AG09319 (cell line): ENCODE data around the gene SREBF2.

Experiments used
- DNase-seq: peaks from one replicate; pipeline ENCODE4 v3.0.0-alpha.2; 2010; ENCODE audit warnings: low read depth; ENCODE audit errors: extremely low read depth
- TF ChIP-seq, protein P1 (sequence below): IDR thresholded peaks from 2 replicates; pipeline ENCODE4 v1.5.1; 2011; ENCODE audit warnings: low read depth, mild to moderate bottlenecking, inconsistent platforms, low read length, moderate library complexity

SREBF2 gene

DNA sequence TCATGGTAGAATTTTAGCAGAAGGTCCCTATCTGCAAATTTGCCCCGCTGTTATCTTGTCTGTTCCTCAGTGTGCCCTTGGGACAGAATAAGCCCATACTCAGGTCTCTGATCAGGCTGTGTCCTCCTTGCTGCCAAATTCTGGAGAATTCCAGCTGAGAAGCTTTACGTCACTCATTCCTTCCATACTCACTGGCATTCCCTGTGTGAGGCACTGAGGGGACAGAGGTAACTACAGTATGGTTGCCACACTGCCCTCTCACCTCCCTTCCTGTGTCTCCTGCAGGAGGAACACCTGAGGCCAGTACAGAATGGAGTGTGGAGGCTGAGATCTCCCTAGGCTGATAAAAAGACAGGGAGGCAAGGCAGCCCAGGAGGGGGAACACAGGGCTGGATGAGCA, 50.5 kb downstream of the SREBF2 start:
- TF ChIP-seq, protein P1, sequence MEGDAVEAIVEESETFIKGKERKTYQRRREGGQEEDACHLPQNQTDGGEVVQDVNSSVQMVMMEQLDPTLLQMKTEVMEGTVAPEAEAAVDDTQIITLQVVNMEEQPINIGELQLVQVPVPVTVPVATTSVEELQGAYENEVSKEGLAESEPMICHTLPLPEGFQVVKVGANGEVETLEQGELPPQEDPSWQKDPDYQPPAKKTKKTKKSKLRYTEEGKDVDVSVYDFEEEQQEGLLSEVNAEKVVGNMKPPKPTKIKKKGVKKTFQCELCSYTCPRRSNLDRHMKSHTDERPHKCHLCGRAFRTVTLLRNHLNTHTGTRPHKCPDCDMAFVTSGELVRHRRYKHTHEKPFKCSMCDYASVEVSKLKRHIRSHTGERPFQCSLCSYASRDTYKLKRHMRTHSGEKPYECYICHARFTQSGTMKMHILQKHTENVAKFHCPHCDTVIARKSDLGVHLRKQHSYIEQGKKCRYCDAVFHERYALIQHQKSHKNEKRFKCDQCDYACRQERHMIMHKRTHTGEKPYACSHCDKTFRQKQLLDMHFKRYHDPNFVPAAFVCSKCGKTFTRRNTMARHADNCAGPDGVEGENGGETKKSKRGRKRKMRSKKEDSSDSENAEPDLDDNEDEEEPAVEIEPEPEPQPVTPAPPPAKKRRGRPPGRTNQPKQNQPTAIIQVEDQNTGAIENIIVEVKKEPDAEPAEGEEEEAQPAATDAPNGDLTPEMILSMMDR, result no peak
- no peak for DNase-seq

DNA sequence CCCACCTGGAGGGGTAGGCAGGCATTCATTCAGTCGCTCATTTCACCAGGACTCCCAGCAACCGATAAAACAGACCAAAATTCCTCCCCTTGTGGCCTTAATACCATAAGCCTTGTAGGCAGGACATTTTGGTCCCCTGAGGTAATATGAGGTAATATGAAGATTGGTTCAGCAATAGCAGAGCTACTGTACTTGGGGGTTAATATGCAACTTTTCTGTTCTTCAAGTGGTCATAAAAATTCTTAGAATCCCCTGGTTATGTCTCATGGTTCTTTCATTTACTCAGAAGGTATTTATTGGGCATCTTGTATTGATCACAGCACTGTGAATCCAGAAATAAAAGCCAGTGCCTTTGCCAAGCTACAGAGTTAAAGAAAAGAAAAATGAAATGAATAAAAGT, 52.2 kb downstream of the SREBF2 start:
- TF ChIP-seq, protein P1, result no peak
- DNase-seq, result no peak

DNA sequence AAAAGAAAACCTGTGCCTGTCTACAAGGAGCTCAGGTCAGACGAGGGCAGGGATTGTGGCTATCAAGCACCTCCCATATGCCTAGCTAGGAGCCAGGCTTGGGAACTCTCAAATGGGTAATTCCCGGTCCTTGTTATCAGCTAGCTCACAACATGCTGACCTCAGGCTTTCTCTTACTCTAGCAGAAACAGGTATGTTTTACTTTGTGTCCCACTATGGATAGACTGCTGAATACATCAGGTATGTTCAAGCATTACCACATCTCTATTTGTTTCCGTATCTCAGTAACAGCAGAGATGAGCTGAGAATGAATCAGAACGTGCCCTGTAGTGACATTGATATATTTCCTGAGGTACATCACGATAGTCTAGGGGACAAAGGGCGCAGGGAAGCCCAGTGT, 52.6 kb downstream of the SREBF2 start:
- DNase-seq, result no peak
- TF ChIP-seq, protein P1, result no peak

DNA sequence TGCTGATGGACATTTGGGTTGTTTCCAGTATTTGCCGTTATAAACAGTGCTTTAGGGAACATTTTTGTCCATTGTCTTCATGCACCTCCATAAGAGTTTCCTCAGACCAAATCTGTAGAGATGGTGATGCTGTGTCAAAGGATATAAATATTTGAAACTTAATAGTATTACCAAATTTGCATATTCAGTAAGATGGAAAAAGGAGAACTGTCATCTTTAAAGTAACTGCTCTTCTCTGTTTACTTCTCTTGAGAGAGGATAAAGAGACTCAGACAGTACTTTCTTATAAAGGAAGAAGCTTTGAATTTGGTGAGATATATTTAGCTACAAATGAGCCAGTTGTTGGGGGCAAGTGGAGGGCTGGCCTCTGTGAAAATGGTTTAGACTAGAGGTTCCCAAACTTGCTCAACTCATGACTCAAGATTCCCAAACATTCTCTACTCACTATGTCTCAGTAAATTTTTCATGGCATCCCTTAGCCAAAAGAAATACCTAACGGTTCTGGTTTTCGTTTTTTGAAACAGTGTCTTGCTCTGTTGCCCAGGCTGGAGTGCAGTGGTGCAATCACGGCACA, 55.8 kb downstream of the SREBF2 start:
- no peak for DNase-seq
- TF ChIP-seq, protein P1, result no peak

DNA sequence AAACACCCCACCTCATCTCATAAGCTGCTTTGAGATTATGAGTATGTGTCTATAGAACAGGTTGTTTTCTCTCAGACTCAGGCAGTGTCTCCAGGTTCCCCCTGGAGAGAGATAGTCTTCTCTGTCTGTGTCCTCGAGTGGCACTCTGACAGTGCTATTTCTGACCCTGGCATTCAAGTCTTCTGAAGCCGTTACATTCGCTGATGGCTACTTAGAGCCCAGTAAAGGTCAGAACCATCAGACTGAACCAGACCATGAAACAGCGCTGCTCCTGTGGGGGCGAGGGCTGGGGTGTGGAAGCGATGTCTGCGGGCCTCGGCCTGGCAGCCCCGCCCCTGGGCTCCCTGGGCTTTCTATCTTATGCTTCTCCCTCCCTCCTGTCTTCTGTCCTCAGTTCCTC, 58.5 kb downstream of the SREBF2 start:
- DNase-seq, result no peak
- TF ChIP-seq, protein P1, result no peak

DNA sequence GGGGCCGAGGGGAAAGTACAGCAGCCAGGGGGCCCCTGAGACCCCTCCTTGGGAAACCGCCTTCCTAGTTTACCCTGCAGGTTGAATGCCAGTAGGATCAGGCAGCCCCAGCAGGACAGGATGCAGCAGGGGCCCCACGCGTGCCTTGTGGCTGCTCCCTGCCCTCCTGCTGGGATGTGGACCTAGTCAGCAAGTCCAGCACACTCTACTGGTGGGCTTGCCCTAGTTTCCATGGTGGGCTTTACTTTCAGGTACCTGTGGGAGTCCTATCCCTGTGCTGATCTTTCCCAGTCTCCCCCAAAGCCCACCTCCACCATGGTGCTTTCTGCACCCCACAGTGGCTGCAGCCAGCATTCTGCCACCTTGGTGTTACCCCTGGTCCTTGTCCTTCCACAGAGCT, 59.8 kb downstream of the SREBF2 start:
- TF ChIP-seq, protein P1, result no peak

DNA sequence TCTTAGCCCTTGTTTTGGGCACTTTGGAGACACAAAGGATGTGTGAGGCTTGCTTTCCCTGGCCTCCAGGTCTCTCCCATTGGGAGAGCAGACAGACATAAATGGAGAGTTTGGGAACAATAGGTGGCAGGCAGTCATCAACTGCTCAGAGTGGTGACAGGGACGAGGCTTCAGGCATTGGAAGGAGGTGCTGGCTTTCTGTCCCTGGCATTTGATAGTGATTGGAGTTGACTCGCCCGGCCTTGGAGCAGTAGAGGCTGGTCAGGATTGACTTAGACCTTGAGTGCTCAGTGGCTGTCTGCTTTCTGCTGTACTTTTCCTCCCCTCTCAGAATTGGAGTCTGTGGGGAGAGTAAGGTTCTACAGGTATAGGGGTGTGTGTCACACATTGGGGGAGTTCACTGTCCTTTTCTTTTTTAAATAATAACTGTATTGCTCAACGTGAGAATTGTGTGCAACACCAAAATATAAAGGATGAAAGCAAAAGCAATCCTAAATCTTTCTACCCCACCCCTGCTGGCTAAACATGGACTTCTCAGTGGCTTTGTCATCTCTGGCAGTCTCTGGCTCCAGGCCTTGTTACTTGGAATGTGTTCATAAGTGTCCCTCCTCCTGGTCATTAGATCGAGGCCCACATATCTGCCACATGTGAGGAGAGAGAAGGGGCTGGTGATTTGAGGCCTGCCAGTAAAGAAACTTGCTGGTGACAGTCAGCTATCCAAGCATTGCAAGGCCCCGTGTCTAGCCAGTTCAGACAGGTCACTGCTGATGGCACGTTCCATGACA, 60.9 kb downstream of the SREBF2 start:
- DNase-seq, result no peak
- TF ChIP-seq, protein P1, result no peak

More for the DNA sequence above, 59.8 kb downstream of the SREBF2 start:
- DNase-seq, result no peak
